Vagina (tissue), 2 donors: Measurements from ENCODE around the gene HTRA3.

Experiments used
- POLR2A ChIP-seq, 2 donors: fragments of 450-650 bp; IDR thresholded peaks; one replicate each; pipeline ENCODE4 v1.6.1; 2017; ENCODE audit warnings: antibody characterized with exemption in 2 of 2, mild to moderate bottlenecking in 2 of 2, moderate library complexity in 2 of 2
- POLR2AphosphoS5 ChIP-seq, 2 donors: sonication (generic); formaldehyde crosslinking; IDR thresholded peaks; one replicate each; pipeline ENCODE4 v1.9.0; 2017; ENCODE audit warnings: antibody characterized with exemption in 2 of 2, mild to moderate bottlenecking in 2 of 2, low read depth in 1 of 2; ENCODE audit not compliant: insufficient read depth in 1 of 2
- TF ChIP-seq, protein P1 (sequence below), 3 experiments: fragments of 450-650 bp in 2 of 3; fragments of 200-600 bp in 1 of 3; sonication (generic) in 1 of 3; IDR thresholded peaks; one replicate each; pipeline ENCODE4 v1.5.1; 2017 to 2019; ENCODE audit warnings: antibody characterized with exemption in 3 of 3, mild to moderate bottlenecking in 2 of 3, moderate library complexity in 2 of 3

GRCh38 chr4:8279321-8280157 lies 10.0 kb downstream of the HTRA3 start:
- TF ChIP-seq, protein P1, sequence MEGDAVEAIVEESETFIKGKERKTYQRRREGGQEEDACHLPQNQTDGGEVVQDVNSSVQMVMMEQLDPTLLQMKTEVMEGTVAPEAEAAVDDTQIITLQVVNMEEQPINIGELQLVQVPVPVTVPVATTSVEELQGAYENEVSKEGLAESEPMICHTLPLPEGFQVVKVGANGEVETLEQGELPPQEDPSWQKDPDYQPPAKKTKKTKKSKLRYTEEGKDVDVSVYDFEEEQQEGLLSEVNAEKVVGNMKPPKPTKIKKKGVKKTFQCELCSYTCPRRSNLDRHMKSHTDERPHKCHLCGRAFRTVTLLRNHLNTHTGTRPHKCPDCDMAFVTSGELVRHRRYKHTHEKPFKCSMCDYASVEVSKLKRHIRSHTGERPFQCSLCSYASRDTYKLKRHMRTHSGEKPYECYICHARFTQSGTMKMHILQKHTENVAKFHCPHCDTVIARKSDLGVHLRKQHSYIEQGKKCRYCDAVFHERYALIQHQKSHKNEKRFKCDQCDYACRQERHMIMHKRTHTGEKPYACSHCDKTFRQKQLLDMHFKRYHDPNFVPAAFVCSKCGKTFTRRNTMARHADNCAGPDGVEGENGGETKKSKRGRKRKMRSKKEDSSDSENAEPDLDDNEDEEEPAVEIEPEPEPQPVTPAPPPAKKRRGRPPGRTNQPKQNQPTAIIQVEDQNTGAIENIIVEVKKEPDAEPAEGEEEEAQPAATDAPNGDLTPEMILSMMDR (IDR thresholded peaks at IDR 0.05): no peak
- TF ChIP-seq POLR2A (IDR thresholded peaks at IDR 0.05) (no peak), POLR2AphosphoS5 (IDR thresholded peaks at IDR 0.05; ENCODE audit: insufficient read depth in 1 of 2, low read depth in 1 of 2) (no peak)
